ENCODE measurements around the gene TENT5C.

TENT5C gene

DNA sequence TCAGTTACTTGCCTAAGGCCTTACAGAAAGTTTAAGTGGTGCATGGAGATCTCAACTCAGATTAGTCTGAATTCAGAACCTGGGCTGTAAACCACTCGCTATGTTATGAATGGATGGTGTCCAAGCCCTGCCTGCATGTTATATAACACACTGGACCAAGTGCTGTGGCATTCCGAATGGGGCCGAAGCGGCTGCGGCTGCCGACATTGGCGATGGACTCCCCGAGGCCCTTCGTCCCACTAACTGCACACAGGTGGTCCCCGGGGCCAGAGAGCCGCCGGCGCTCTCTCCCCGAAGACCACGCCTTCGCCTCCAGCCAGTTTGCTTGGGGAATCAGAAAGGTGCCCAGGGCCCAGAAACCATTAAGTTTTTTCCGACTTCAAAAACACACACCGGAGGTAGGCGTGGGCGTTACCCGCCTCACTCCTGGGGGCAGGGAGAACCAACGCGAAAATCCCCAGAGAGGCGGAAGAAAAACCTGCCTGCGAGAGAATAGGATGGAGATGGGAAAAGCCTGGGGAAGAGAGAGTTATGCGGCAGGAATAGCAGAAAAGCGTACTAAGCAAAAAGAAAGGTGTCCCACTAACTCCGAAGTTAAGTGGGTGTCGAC lies 579 bp upstream of the TENT5C start (continued):
- TF ChIP-seq ZNF645 (tag by site-specific recombination; IDR thresholded peaks at IDR 0.05): no peak
- no peak for TF ChIP-seq ZNF354C (tag by site-specific recombination; IDR thresholded peaks at IDR 0.05; ENCODE audit: borderline replicate concordance, low read depth)
- TF ChIP-seq ZNF37A (tag by site-specific recombination; IDR thresholded peaks at IDR 0.05): no peak
- TF ChIP-seq ZNF449 (tag by site-specific recombination; IDR thresholded peaks at IDR 0.05): no peak
- TF ChIP-seq YY1 (tag by site-specific recombination; IDR thresholded peaks at IDR 0.05): 0 out of 2 replicates have a peak, but pooled peaks have one; percentile 33
- no peak for TF ChIP-seq ZNF121 (tag by site-specific recombination; IDR thresholded peaks at IDR 0.05)
- TF ChIP-seq ZNF148 (tag by site-specific recombination; IDR thresholded peaks at IDR 0.05; ENCODE audit: borderline replicate concordance): no peak
- TF ChIP-seq ZBTB26 (tag by site-specific recombination; optimal IDR thresholded peaks at IDR 0.05): no peak
- TF ChIP-seq ZNF404 (tag by site-specific recombination; IDR thresholded peaks at IDR 0.05): no peak
- TF ChIP-seq ZNF394 (tag by site-specific recombination; IDR thresholded peaks at IDR 0.05; ENCODE audit: borderline replicate concordance): no peak
- no peak for TF ChIP-seq MYNN (tag by site-specific recombination; IDR thresholded peaks at IDR 0.05; ENCODE audit: borderline replicate concordance)
- peak; percentile 86 for TF ChIP-seq EGR2 (tag by site-specific recombination; IDR thresholded peaks at IDR 0.05; ENCODE audit: low read depth)
- TF ChIP-seq ZNF776 (tag by site-specific recombination; IDR thresholded peaks at IDR 0.05; ENCODE audit: borderline replicate concordance): no peak; the same call in 1 of the 2 replicates
- TF ChIP-seq ZNF24 (tag by site-specific recombination; IDR thresholded peaks at IDR 0.05): 0 out of 2 replicates have a peak, but pooled peaks have one; percentile 46
- no peak for TF ChIP-seq ZNF677 (tag by site-specific recombination; IDR thresholded peaks at IDR 0.05)
- TF ChIP-seq GLI2 (tag by site-specific recombination; IDR thresholded peaks at IDR 0.05; ENCODE audit: borderline replicate concordance, low read depth): no peak
- TF ChIP-seq ZNF23 (tag by site-specific recombination; IDR thresholded peaks at IDR 0.05; ENCODE audit: borderline replicate concordance): no peak
- TF ChIP-seq ZSCAN16 (tag by site-specific recombination; IDR thresholded peaks at IDR 0.05): no peak
- peak; percentile 21; the same call in 1 of the 2 replicates for TF ChIP-seq ZNF324 (tag by site-specific recombination; IDR thresholded peaks at IDR 0.05)
- no peak for TF ChIP-seq ZBTB7A (tag by site-specific recombination; IDR thresholded peaks at IDR 0.05; ENCODE audit: low read depth)
- no peak for TF ChIP-seq ZNF16 (tag by site-specific recombination; IDR thresholded peaks at IDR 0.05; ENCODE audit: low read depth)
- TF ChIP-seq ZSCAN30 (tag by site-specific recombination; IDR thresholded peaks at IDR 0.05): 0 out of 2 replicates have a peak, but pooled peaks have one; percentile 45
- TF ChIP-seq, protein P1, sequence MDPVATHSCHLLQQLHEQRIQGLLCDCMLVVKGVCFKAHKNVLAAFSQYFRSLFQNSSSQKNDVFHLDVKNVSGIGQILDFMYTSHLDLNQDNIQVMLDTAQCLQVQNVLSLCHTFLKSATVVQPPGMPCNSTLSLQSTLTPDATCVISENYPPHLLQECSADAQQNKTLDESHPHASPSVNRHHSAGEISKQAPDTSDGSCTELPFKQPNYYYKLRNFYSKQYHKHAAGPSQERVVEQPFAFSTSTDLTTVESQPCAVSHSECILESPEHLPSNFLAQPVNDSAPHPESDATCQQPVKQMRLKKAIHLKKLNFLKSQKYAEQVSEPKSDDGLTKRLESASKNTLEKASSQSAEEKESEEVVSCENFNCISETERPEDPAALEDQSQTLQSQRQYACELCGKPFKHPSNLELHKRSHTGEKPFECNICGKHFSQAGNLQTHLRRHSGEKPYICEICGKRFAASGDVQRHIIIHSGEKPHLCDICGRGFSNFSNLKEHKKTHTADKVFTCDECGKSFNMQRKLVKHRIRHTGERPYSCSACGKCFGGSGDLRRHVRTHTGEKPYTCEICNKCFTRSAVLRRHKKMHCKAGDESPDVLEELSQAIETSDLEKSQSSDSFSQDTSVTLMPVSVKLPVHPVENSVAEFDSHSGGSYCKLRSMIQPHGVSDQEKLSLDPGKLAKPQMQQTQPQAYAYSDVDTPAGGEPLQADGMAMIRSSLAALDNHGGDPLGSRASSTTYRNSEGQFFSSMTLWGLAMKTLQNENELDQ (tag by site-specific recombination; IDR thresholded peaks at IDR 0.05; ENCODE audit: low read depth): no peak
- TF ChIP-seq ZNF561 (tag by site-specific recombination; IDR thresholded peaks at IDR 0.05; ENCODE audit: borderline replicate concordance): no peak; the same call in 1 of the 2 replicates
- TF ChIP-seq ZBTB6 (tag by site-specific recombination; IDR thresholded peaks at IDR 0.05): no peak
- TF ChIP-seq HIC1 (tag by site-specific recombination; IDR thresholded peaks at IDR 0.05): no peak
- TF ChIP-seq ZSCAN23 (tag by site-specific recombination; IDR thresholded peaks at IDR 0.05): no peak

Data from HEK293 (cell line).